Measurements from ENCODE around the gene STK17B.

- TF ChIP-seq POLR2AphosphoS5 (IDR thresholded peaks at IDR 0.05; ENCODE audit: low read depth), result no peak
- no peak for TF ChIP-seq EZH2 (IDR thresholded peaks at IDR 0.05; ENCODE audit: low read depth, unreplicated experiment)
- TF ChIP-seq CTCF (conservative IDR thresholded peaks at IDR 0.05; ENCODE audit: low read depth in 2 of 2), result no peak
- TF ChIP-seq, protein P1, sequence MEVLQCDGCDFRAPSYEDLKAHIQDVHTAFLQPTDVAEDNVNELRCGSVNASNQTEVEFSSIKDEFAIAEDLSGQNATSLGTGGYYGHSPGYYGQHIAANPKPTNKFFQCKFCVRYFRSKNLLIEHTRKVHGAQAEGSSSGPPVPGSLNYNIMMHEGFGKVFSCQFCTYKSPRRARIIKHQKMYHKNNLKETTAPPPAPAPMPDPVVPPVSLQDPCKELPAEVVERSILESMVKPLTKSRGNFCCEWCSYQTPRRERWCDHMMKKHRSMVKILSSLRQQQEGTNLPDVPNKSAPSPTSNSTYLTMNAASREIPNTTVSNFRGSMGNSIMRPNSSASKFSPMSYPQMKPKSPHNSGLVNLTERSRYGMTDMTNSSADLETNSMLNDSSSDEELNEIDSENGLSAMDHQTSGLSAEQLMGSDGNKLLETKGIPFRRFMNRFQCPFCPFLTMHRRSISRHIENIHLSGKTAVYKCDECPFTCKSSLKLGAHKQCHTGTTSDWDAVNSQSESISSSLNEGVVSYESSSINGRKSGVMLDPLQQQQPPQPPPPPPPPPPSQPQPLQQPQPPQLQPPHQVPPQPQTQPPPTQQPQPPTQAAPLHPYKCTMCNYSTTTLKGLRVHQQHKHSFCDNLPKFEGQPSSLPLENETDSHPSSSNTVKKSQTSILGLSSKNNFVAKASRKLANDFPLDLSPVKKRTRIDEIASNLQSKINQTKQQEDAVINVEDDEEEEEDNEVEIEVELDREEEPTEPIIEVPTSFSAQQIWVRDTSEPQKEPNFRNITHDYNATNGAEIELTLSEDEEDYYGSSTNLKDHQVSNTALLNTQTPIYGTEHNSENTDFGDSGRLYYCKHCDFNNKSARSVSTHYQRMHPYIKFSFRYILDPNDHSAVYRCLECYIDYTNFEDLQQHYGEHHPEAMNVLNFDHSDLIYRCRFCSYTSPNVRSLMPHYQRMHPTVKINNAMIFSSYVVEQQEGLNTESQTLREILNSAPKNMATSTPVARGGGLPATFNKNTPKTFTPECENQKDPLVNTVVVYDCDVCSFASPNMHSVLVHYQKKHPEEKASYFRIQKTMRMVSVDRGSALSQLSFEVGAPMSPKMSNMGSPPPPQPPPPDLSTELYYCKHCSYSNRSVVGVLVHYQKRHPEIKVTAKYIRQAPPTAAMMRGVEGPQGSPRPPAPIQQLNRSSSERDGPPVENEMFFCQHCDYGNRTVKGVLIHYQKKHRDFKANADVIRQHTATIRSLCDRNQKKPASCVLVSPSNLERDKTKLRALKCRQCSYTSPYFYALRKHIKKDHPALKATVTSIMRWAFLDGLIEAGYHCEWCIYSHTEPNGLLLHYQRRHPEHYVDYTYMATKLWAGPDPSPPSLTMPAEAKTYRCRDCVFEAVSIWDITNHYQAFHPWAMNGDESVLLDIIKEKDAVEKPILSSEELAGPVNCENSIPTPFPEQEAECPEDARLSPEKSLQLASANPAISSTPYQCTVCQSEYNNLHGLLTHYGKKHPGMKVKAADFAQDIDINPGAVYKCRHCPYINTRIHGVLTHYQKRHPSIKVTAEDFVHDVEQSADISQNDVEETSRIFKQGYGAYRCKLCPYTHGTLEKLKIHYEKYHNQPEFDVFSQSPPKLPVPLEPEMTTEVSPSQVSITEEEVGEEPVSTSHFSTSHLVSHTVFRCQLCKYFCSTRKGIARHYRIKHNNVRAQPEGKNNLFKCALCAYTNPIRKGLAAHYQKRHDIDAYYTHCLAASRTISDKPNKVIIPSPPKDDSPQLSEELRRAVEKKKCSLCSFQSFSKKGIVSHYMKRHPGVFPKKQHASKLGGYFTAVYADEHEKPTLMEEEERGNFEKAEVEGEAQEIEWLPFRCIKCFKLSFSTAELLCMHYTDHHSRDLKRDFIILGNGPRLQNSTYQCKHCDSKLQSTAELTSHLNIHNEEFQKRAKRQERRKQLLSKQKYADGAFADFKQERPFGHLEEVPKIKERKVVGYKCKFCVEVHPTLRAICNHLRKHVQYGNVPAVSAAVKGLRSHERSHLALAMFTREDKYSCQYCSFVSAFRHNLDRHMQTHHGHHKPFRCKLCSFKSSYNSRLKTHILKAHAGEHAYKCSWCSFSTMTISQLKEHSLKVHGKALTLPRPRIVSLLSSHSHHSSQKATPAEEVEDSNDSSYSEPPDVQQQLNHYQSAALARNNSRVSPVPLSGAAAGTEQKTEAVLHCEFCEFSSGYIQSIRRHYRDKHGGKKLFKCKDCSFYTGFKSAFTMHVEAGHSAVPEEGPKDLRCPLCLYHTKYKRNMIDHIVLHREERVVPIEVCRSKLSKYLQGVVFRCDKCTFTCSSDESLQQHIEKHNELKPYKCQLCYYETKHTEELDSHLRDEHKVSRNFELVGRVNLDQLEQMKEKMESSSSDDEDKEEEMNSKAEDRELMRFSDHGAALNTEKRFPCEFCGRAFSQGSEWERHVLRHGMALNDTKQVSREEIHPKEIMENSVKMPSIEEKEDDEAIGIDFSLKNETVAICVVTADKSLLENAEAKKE (CRISPR knock-in tag; IDR thresholded peaks at IDR 0.05), result no peak
These were observed 568 bp upstream of the STK17B start for GRCh38 chr2:196171946-196172345.

Measured in GM23338 (cell line).